PC-3 (cell line): ENCODE data around the gene CELF2. TPM values are rescaled to one million over a fixed set of nuclear protein-coding genes. Genes with fewer than 3 reads are reported as not detected.

Source experiments
- ATAC-seq: fragments of 200-7000 bp; cut with Tn5 transposase; 2 replicates; pipeline ENCODE4 v1.9.1; 2020; ENCODE audit warnings: mild to moderate bottlenecking, moderate library complexity
- BruUV-seq: library from RNA; stranded (reverse); fragments of 400-500 nt; replicated peaks from 2 replicates; lab custom pipeline; 2021; lab: Mats Ljungman, UMichigan
- CTCF ChIA-PET: fragments of 300-600 bp; sonication (Branson Sonifier 250); formaldehyde crosslinking; loops from one replicate; lab custom pipeline; 2022; ENCODE audit warnings: antibody characterized with exemption; lab: Charles Lee
- POLR2A ChIA-PET: fragments of 300-600 bp; sonication (Branson Sonifier 250); formaldehyde crosslinking; loops from one replicate; lab custom pipeline; 2022; ENCODE audit warnings: antibody characterized with exemption; ENCODE audit not compliant: unreplicated experiment; lab: Charles Lee
- DNase-seq: peaks from one replicate; pipeline ENCODE4 v3.0.0-alpha.2; 2015
- H2AFZ ChIP-seq: fragments of 300-600 bp; sonication (generic); 2 replicates; pipeline ENCODE4 v1.6.0; 2016; ENCODE audit warnings: antibody characterized with exemption, low read length
- H3F3A ChIP-seq: fragments of 300-600 bp; sonication (generic); one replicate; pipeline ENCODE4 v1.6.0; 2017; ENCODE audit warnings: antibody characterized with exemption, low read length, control low read depth, mild to moderate bottlenecking; ENCODE audit not compliant: unreplicated experiment
- H3K27ac ChIP-seq: fragments of 300-600 bp; sonication (generic); 2 replicates; pipeline ENCODE4 v1.5.1; 2016; ENCODE audit warnings: mild to moderate bottlenecking, low read length
- H3K27me3 ChIP-seq: fragments of 300-600 bp; sonication (generic); 2 replicates; pipeline ENCODE4 v1.6.1; 2016; ENCODE audit warnings: low read length, mixed read lengths
- H3K36me3 ChIP-seq: fragments of 300-600 bp; sonication (generic); 2 replicates; pipeline ENCODE4 v1.6.1; 2016; ENCODE audit warnings: low read depth, mixed run types, low read length, mixed read lengths
- H3K4me1 ChIP-seq: fragments of 300-600 bp; sonication (generic); 2 replicates; pipeline ENCODE4 v1.5.1; 2016; ENCODE audit warnings: low read length; ENCODE audit not compliant: insufficient read depth
- H3K4me2 ChIP-seq: fragments of 300-600 bp; sonication (generic); 2 replicates; pipeline ENCODE4 v1.6.0; 2016; ENCODE audit warnings: low read length
- H3K4me3 ChIP-seq: fragments of 300-600 bp; sonication (generic); 2 replicates; pipeline ENCODE4 v1.5.1; 2016; ENCODE audit warnings: mild to moderate bottlenecking, low read length, mixed read lengths
- H3K79me2 ChIP-seq: fragments of 300-600 bp; sonication (generic); 2 replicates; pipeline ENCODE4 v1.6.1; 2017; ENCODE audit warnings: low read length, mixed read lengths
- H3K9ac ChIP-seq: fragments of 300-600 bp; sonication (generic); 2 replicates; pipeline ENCODE4 v1.6.0; 2016; ENCODE audit warnings: mild to moderate bottlenecking, low read length
- H3K9me2 ChIP-seq: fragments of 300-600 bp; sonication (generic); replicated peaks from 2 replicates; pipeline ENCODE4 v1.6.1; 2016; ENCODE audit warnings: mixed run types, low read length, mixed read lengths
- H3K9me3 ChIP-seq: fragments of 300-600 bp; sonication (generic); 2 replicates; pipeline ENCODE4 v1.6.1; 2016; ENCODE audit warnings: low read length, mixed read lengths
- H4K20me1 ChIP-seq: fragments of 300-600 bp; sonication (generic); 2 replicates; pipeline ENCODE4 v1.6.1; 2016; ENCODE audit warnings: low read length, mixed read lengths
- CTCF ChIP-seq: fragments of 300-600 bp; sonication (generic); conservative IDR thresholded peaks from 2 replicates; pipeline ENCODE4 v1.5.1; 2017; ENCODE audit warnings: antibody characterized with exemption, low read depth, mild to moderate bottlenecking, low read length
- EZH2 ChIP-seq: fragments of 300-600 bp; sonication (generic); IDR thresholded peaks from one replicate; pipeline ENCODE4 v1.6.1; 2017; ENCODE audit warnings: antibody characterized with exemption, mild to moderate bottlenecking, low read length; ENCODE audit not compliant: unreplicated experiment
- EZH2phosphoT487 ChIP-seq: fragments of 300-600 bp; sonication (generic); IDR thresholded peaks from 2 replicates; pipeline ENCODE4 v1.6.1; 2018; ENCODE audit warnings: mild to moderate bottlenecking, antibody characterized with exemption, low read length, borderline replicate concordance
- intact Hi-C: fragments of 100-400 bp; cut with micrococcal nuclease; formaldehyde crosslinking; loops from 2 replicates; pipeline ENCODE4 v1.9.0; 2023
- total RNA-seq: library from RNA; depleted of rRNA; stranded (reverse); fragments of >200 nt; gene quantifications from 2 replicates; pipeline ENCODE4 v1.2.3, GENCODE V29; 2014

The CELF2 gene
- total RNA-seq, 1 experiment from 2014 or later: not detected

- Histone ChIP-seq H3K27me3 (peaks cover 19% of the 10 kb centered on the region), H3K9me3 (no peaks in the 10 kb centered on the region), H3K9me2 (no peaks in the 10 kb centered on the region), H3K4me1 (no peaks in the 10 kb centered on the region), H3K4me3 (no peak overlapping the region), H3K79me2 (no peaks in the 10 kb centered on the region), H4K20me1 (no peaks in the 10 kb centered on the region), H3K9ac (no peak overlapping the region), H3K27ac (no peak overlapping the region), H3F3A (no peaks in the 10 kb centered on the region), H3K36me3 (no peaks in the 10 kb centered on the region), H2AFZ (no peak overlapping the region), H3K4me2 (no peak overlapping the region)
- DNase-seq: no peak
- intact Hi-C loops: no loop called here
- BruUV-seq: no TSS peak
- TF ChIP-seq EZH2 (no peak), EZH2phosphoT487 (no peak), CTCF (no peak)
- ATAC-seq: no peak
- ChIA-PET POLR2A (no interaction called here), CTCF (no interaction called here)
Observed at GRCh38 chr10:11205030-11205772, 187.5 kb downstream of the CELF2 start.

GRCh38 chr10:11206676-11207559 is 189.2 kb downstream of the CELF2 start:
- ATAC-seq (no peak), DNase-seq (no peak)
- CTCF ChIA-PET: no interaction called here
- H3K4me3 ChIP-seq: no peak overlapping the region
- TF ChIP-seq EZH2phosphoT487: no peak
- TF ChIP-seq EZH2: no peak
- TF ChIP-seq CTCF: no peak
- H3K9me3 ChIP-seq: no peaks in the 10 kb centered on the region
- peaks cover 22% of the 10 kb centered on the region for H3K27me3 ChIP-seq
- H3K4me1 ChIP-seq: no peaks in the 10 kb centered on the region
- no peaks in the 10 kb centered on the region for H3K36me3 ChIP-seq
- H3K79me2 ChIP-seq: no peaks in the 10 kb centered on the region
- no peaks in the 10 kb centered on the region for H3F3A ChIP-seq
- intact Hi-C loops: no loop called here
- no peaks in the 10 kb centered on the region for H3K9me2 ChIP-seq
- no peaks in the 10 kb centered on the region for H4K20me1 ChIP-seq
- no peak overlapping the region for H2AFZ ChIP-seq
- H3K27ac ChIP-seq: no peak overlapping the region
- no peak overlapping the region for H3K9ac ChIP-seq
- BruUV-seq: no TSS peak
- no peak overlapping the region for H3K4me2 ChIP-seq
- POLR2A ChIA-PET: no interaction called here

GRCh38 chr10:11207560-11207844 is 189.8 kb downstream of the CELF2 start:
- Histone ChIP-seq H3K27ac (no peak overlapping the region), H3K4me2 (no peak overlapping the region), H3K9ac (no peak overlapping the region), H3K9me3 (no peaks in the 10 kb centered on the region), H4K20me1 (no peaks in the 10 kb centered on the region), H3K9me2 (no peaks in the 10 kb centered on the region), H3K4me3 (no peak overlapping the region), H3K36me3 (no peaks in the 10 kb centered on the region), H3K27me3 (peaks cover 22% of the 10 kb centered on the region), H3F3A (no peaks in the 10 kb centered on the region), H3K79me2 (no peaks in the 10 kb centered on the region), H3K4me1 (no peaks in the 10 kb centered on the region), H2AFZ (no peak overlapping the region)
- BruUV-seq: no TSS peak
- POLR2A ChIA-PET: no interaction called here
- TF ChIP-seq EZH2 (no peak), EZH2phosphoT487 (no peak), CTCF (no peak)
- ATAC-seq (no peak), DNase-seq (no peak)
- intact Hi-C loops: no loop called here
- CTCF ChIA-PET: no interaction called here
